ENCODE data around the gene PSMA6. TPM values are rescaled to one million over a fixed set of nuclear protein-coding genes. Genes with fewer than 3 reads are reported as not detected.
A peak's percentile ranks its signal among the peaks of the same experiment; 100 is the strongest.

Gene PSMA6
- total and polyA plus RNA-seq, 5 experiments from 2014 or later = 104 to 378 (median 256) TPM

DNA sequence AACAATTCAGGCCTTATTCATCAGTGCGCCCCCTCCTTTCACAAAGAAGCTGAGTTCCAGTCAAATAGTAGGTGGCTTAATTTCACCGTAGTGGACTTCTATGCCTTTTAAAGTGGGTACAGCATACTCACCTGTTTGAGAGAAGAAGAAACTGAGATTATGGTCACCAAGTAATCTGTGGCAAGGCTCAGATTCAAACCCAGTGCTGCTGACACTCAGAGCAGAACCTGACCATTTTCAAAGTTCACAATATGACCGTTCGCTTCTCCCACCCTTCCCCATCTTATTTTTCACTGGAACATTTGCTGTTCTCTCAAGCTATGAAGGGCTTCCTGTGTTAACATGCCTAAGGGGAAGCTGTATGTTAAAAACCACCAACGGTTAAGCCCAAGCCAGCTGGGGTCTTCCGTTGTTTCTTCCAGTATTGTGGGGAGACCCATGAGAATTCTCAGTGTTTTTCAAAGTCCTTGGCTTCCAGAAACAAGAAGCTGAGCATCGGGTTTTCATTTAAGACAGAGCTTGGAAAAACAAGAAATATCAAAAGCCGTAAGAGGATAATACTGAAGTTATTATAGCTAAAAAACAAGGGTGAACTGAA, 6.1 kb upstream of the PSMA6 start:
- Mint-ChIP-seq H3K27ac (peak overlapping the region; percentile 49 to 95 (median 86)), H3K27me3 (no peaks in the 10 kb centered on the region), H3K36me3 (peaks cover 0 to 4% (median 3%) of the 10 kb centered on the region in 3 donors), H3K4me3 (peak overlapping the region in 6 of 10 donors; percentile 26 to 76 (median 58)), H3K9me3 (no peaks in the 10 kb centered on the region), H3K4me1 (peaks cover 15 to 50% (median 34%) of the 10 kb centered on the region in 4 donors)
- ATAC-seq = peak; percentile 41 to 53
- no peak for DNase-seq
- POLR2A ChIA-PET = interaction anchor here (0.7 to 1.3 kb wide), 6 partner anchors 21 to 130 kb away, joined by 3 to 8 read pairs (median 4); partner anchors contain the start of gene NFKBIA

DNA sequence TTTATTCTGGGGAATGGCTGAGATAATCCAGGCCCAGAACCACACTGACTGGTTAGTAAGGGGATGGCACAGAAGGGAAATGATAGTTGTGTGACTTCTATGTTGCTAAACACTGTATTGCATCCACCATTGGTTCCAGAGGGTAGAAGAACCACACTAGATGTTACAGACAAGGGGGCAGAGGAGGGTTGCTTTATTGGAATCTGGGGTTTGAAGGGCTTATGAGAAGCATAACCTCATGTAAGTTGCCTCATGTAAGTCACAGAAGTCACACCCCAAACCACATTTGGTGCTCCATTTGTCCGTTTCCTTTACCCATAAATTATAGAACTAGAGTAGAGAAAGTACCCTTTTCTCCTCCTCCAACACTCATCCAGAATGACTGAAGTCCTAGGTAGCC, 5.5 kb upstream of the PSMA6 start:
- ATAC-seq (peak in 1 of 2 donors; percentile 27), DNase-seq (no peak)
- Mint-ChIP-seq H3K4me1 (peaks cover 15 to 50% (median 34%) of the 10 kb centered on the region in 4 donors), H3K36me3 (peaks cover 0 to 4% (median 3%) of the 10 kb centered on the region in 3 donors), H3K27ac (peak overlapping the region; percentile 30 to 95 (median 86)), H3K4me3 (peak overlapping the region in 6 of 10 donors; percentile 18 to 76 (median 48)), H3K27me3 (no peaks in the 10 kb centered on the region), H3K9me3 (no peaks in the 10 kb centered on the region)
- POLR2A ChIA-PET = interaction anchor here (0.7 to 1.3 kb wide), 4 partner anchors 22 to 130 kb away, joined by 3 to 8 read pairs (median 3); partner anchors contain the start of gene NFKBIA

DNA sequence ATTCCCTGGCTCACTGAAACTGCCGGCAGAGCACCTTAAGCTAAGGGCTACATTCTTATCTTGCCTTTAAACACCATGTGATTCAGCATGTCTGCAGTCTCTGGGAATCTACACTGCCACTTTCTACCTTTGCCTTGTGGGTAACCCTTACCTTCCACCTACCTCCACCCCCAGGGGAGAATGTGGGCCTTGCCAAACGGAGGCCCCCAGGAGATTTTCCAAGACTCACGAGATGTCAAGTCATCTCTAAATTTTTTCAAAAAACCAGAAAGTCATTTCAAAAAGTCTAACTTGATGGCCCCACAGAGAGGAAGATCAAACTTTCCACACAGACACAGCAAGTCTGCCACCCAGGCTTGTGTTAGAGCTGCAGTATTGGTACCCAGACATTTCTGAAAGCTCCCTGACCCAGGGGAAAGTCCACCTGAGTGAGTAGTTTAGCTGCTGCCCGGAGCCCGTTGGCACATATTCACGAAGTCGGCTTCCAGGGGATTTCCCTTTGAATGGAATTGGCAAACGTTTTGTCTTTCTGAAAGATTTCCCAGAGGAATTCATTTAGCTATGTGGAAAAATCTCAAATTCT, 4.7 kb upstream of the PSMA6 start:
- peak overlapping the region in 2 of 10 donors; percentile 6 to 14 for H3K4me3 Mint-ChIP-seq
- H3K9me3 Mint-ChIP-seq = no peaks in the 10 kb centered on the region
- ATAC-seq (no peak), DNase-seq (no peak)
- POLR2A ChIA-PET = interaction anchor here (0.6 to 1.3 kb wide), 5 partner anchors 12 to 129 kb away, joined by 3 to 8 read pairs (median 3); partner anchors contain the start of gene NFKBIA
- no peaks in the 10 kb centered on the region for H3K27me3 Mint-ChIP-seq
- peaks cover 15 to 54% (median 39%) of the 10 kb centered on the region in 4 donors for H3K4me1 Mint-ChIP-seq
- peaks cover 0 to 2% (median 0%) of the 10 kb centered on the region in 3 donors for H3K36me3 Mint-ChIP-seq
- H3K27ac Mint-ChIP-seq = peak overlapping the region in 7 of 10 donors; percentile 30 to 92 (median 85)

DNA sequence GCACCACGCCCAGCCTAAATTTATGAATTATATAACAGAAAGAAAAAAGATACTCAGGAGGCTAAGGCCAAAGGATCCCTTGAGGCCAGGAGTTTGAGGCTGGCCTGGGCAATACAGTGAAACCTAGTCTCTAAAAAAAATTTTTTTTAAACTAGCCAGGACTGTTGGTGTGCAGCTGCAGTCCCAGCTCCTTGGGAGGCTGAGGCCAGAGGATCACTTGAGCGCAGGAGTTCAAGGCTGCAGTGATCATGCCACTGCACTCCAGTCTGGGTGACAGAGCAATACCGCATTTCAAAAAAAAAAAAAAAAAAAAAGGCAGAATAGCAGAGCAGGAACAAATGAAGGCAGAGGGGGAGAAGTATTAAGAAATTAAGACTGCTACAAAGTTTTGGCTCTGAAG, 2.6 kb upstream of the PSMA6 start:
- H3K27ac Mint-ChIP-seq = peak overlapping the region in 3 of 10 donors; percentile 7 to 27 (median 11)

DNA sequence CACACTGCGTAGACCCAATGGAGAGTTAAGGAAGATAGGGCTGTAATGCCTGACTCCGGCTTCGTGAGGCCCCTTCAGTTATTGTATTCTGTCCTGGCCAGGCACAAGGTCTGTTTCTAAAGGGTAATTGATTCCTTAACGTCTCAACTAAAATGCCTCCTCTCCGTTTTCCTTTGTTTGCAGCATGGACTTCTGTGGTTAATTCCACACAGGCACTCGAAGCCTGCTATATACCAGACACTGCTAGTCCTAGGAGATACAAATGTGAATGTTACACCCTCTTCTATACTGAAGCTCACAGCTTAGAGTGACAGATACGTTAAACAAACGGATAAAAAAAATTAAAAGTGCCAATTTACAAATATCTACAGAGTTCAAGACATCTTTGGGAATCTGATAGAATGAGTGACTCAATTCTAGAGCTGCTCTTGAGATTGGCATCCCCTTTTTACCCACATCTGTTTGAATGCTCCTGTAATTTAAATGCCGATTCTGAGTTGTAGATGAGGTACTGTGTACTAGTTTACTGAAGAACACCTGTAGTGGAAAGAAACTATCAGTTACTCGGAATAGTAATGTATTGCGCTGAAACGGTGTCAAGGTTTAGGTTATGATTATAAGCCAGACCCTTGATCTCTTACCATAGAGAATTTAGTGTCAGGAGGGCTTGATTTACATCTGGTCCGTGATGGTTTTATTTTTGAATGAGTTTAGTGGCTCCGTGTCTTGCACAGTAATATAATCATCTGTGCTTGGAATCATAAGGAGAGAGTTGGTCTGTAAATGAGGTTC, 784 bp downstream of the PSMA6 start:
- ATAC-seq = peak; percentile 2 to 10
- Mint-ChIP-seq H3K27ac (peak overlapping the region; percentile 94 to 99 (median 98)), H3K36me3 (peaks cover 0 to 9% (median 0%) of the 10 kb centered on the region in 3 donors)

More for the DNA sequence above, 2.6 kb upstream of the PSMA6 start:
- DNase-seq = no peak
- no peaks in the 10 kb centered on the region for H3K9me3 Mint-ChIP-seq
- H3K36me3 Mint-ChIP-seq = peaks cover 0 to 2% (median 0%) of the 10 kb centered on the region in 3 donors
- no peaks in the 10 kb centered on the region for H3K27me3 Mint-ChIP-seq
- POLR2A ChIA-PET = interaction anchor here (0.7 to 1.3 kb wide), 2 partner anchors 113 to 441 kb away, joined by 6 read pairs; no protein-coding TSS in a partner anchor
- H3K4me3 Mint-ChIP-seq = peak overlapping the region in 4 of 10 donors; percentile 22 to 56 (median 35)
- H3K4me1 Mint-ChIP-seq = peaks cover 15 to 64% (median 55%) of the 10 kb centered on the region in 4 donors
- ATAC-seq = no peak

DNA sequence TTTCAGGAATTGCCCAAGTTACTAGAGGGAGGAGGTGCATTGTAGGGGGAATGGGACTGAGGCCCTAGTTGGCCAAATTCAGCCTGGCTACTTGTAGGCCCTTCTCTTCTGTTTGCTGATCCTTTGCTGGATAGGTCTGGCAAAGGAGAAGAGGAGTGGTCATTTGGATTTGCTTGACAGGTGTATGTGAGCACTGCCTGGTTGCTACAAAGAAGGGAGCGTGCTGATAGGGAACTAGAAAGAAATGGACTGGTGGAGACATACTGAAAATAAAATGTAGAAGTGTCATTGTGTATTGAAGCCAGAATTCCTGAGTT, 3.6 kb downstream of the PSMA6 start:
- peak overlapping the region in 9 of 10 donors; percentile 20 to 64 (median 41) for H3K4me3 Mint-ChIP-seq
- H3K27me3 Mint-ChIP-seq = no peaks in the 10 kb centered on the region
- DNase-seq (no peak), ATAC-seq (no peak)
- POLR2A ChIA-PET = interaction anchor here (1.4 to 5.7 kb wide), 2 partner anchors 8 to 107 kb away, joined by 4 to 162 read pairs; partner anchors contain the start of gene NFKBIA
- no peaks in the 10 kb centered on the region for H3K9me3 Mint-ChIP-seq
- H3K27ac Mint-ChIP-seq = peak overlapping the region in 9 of 10 donors; percentile 16 to 82 (median 69)
- peaks cover 19 to 76% (median 64%) of the 10 kb centered on the region in 4 donors for H3K4me1 Mint-ChIP-seq
- H3K36me3 Mint-ChIP-seq = peaks cover 0 to 9% (median 0%) of the 10 kb centered on the region in 3 donors

More for the DNA sequence above, 784 bp downstream of the PSMA6 start:
- DNase-seq = no peak
- Mint-ChIP-seq H3K4me1 (peaks cover 9 to 60% (median 48%) of the 10 kb centered on the region in 4 donors), H3K9me3 (no peaks in the 10 kb centered on the region), H3K27me3 (no peaks in the 10 kb centered on the region), H3K4me3 (peak overlapping the region; percentile 95 to 98 (median 98))
- POLR2A ChIA-PET = interaction anchor here (0.9 to 5.7 kb wide), 20 partner anchors 8 to 362 kb away, joined by 3 to 162 read pairs (median 6); partner anchors contain the start of genes NFKBIA, PPP2R3C and PRORP

DNA sequence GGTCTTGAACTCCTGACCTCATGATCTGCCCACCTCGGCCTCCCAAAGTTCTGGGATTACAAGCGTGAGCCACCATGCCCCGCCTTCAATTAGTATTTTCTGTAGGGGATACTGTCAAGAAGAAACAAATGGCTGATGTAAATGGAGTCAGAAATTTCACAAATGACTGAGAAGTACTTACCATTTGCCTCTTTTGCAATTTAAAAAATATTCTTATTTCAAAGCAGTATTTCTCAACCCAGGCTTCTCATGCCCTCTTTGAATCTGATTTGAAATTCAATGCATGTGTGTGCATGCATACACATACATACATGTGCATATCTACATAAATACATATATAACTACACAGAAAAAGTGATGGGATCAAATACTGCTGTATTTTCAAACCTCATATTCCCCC, 4.4 kb downstream of the PSMA6 start:
- Mint-ChIP-seq H3K27ac (peak overlapping the region in 5 of 10 donors; percentile 33 to 78 (median 43)), H3K36me3 (peaks cover 0 to 9% (median 0%) of the 10 kb centered on the region in 3 donors), H3K4me3 (peak overlapping the region in 4 of 10 donors; percentile 9 to 34 (median 16)), H3K27me3 (no peaks in the 10 kb centered on the region), H3K9me3 (no peaks in the 10 kb centered on the region), H3K4me1 (peaks cover 22 to 81% (median 72%) of the 10 kb centered on the region in 4 donors)
- ATAC-seq (no peak), DNase-seq (no peak)
- POLR2A ChIA-PET = interaction anchor here (0.6 to 0.8 kb wide), 6 partner anchors 10 to 140 kb away, joined by 3 to 10 read pairs (median 4); no protein-coding TSS in a partner anchor

DNA sequence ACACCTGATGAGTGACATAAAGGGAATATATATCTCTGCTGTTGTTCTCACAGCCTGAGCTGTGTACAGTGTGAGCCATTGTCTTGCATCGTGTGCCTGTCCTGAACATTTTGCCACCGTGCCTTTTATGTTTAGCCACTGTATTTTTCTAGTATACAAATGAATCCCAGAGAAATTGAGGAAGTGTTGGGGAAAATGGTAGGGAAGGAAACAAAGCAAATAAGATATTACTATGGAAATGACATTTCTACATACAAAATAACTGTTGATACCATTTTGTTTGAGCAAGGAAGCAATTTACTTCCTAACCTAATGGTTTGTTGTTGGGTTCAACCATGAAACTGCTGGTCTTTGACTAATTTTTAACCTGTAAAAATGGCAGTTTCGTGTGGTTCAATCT, 5.5 kb downstream of the PSMA6 start:
- Mint-ChIP-seq H3K4me1 (peaks cover 32 to 87% (median 77%) of the 10 kb centered on the region in 4 donors), H3K9me3 (no peaks in the 10 kb centered on the region), H3K27me3 (no peaks in the 10 kb centered on the region), H3K27ac (peak overlapping the region in 5 of 10 donors; percentile 14 to 74 (median 60)), H3K36me3 (peaks cover 0 to 12% (median 2%) of the 10 kb centered on the region in 3 donors), H3K4me3 (peak overlapping the region in 2 of 10 donors; percentile 22 to 35)
- DNase-seq = no peak
- no peak for ATAC-seq
- POLR2A ChIA-PET = interaction anchor here (0.9 kb wide), 1 partner anchor 13 kb away, joined by 3 read pairs; no protein-coding TSS in a partner anchor

DNA sequence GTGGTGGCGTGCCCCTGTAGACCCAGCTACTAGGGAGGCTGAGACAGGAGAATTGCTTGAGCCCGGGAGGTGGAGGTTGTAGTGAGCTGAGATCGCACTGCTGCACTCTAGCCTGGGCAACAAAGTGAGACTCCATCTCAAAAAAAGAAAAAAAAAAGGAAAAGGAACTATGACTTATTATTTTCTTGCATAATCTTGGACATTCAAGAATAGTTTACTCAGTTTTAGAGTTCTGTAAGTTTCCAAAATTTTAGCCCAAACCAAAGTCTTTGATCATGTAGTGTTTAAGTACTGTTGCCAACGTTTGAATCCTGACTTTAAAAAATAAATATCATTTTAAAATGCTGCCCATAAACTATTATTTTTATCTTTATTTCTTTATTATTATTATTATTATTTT, 6.2 kb downstream of the PSMA6 start:
- Mint-ChIP-seq H3K27ac (no peak overlapping the region), H3K9me3 (no peaks in the 10 kb centered on the region), H3K27me3 (no peaks in the 10 kb centered on the region), H3K4me3 (no peak overlapping the region), H3K36me3 (peaks cover 0 to 17% (median 4%) of the 10 kb centered on the region in 3 donors), H3K4me1 (peaks cover 38 to 87% (median 77%) of the 10 kb centered on the region in 4 donors)
- POLR2A ChIA-PET = interaction anchor here (0.7 to 1.4 kb wide), 3 partner anchors 12 to 106 kb away, joined by 3 to 8 read pairs (median 3); partner anchors contain the start of gene NFKBIA
- ATAC-seq (no peak), DNase-seq (no peak)

DNA sequence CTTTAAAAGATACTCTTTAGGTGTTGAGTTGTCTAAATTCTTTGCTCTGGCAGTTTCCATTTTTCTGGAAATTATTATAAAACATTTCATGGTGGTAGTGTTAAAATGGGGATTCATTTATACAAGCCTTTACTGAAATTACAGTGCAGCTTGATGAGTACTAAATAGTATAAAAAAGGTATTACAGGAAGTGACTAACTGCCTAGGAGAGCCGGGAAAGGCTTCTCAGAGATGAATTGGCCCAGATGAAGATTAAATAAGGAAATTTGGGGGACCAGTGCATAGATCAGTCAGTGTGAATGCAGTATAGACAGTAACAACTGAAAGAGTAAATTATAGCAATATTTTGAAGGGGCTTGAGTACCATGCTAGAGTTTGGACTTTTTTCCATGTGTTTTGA, 7.5 kb downstream of the PSMA6 start:
- Mint-ChIP-seq H3K27ac (peak overlapping the region; percentile 59 to 95 (median 82)), H3K36me3 (peaks cover 0 to 22% (median 4%) of the 10 kb centered on the region in 3 donors), H3K4me3 (peak overlapping the region in 5 of 10 donors; percentile 7 to 76 (median 52)), H3K9me3 (no peaks in the 10 kb centered on the region), H3K4me1 (peaks cover 40 to 81% (median 70%) of the 10 kb centered on the region in 4 donors), H3K27me3 (no peaks in the 10 kb centered on the region)
- no peak for ATAC-seq
- POLR2A ChIA-PET = interaction anchor here (1.4 to 2.2 kb wide), 4 partner anchors 7 to 104 kb away, joined by 4 to 10 read pairs (median 8); partner anchors contain the start of genes NFKBIA and PSMA6
- no peak for DNase-seq

DNA sequence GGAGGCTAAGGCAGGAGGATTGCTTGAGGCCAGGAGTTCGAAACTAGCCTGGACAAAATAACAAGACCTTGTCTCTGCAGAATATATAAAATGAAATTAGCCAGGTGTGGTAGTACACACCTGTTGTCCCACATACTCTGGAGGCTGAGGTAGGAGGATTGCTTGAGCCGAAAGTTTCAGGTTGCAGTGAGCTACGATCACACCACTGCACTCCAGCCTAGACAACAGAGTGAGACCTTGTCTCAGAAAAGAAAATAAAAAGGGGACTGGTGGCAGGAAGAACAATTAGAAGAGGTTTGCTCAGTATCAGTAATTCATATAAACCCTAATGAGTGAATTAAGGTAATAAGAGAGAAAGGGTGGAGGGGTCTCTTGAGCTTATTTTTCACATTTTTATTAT, 8.0 kb downstream of the PSMA6 start:
- Mint-ChIP-seq H3K9me3 (no peaks in the 10 kb centered on the region), H3K27me3 (no peaks in the 10 kb centered on the region), H3K36me3 (peaks cover 0 to 22% (median 4%) of the 10 kb centered on the region in 3 donors), H3K27ac (peak overlapping the region; percentile 59 to 95 (median 82)), H3K4me1 (peaks cover 40 to 77% (median 67%) of the 10 kb centered on the region in 4 donors), H3K4me3 (peak overlapping the region in 8 of 10 donors; percentile 40 to 76 (median 58))
- DNase-seq = no peak
- POLR2A ChIA-PET = interaction anchor here (1.4 to 2.6 kb wide), 4 partner anchors 8 to 103 kb away, joined by 4 to 21 read pairs (median 8); partner anchors contain the start of genes NFKBIA and PSMA6
- ATAC-seq = no peak
